Fibroblast of skin of right quadriceps (primary cell): Measurements from ENCODE around the gene MARCOL.
"Not testable (repeated sequence)": the region's sequence is repeated elsewhere in the genome, so short reads cannot be mapped to it uniquely, and the experiment has no call there.

ENCODE experiments used
- DNase-seq: peaks from one replicate; pipeline ENCODE4 v3.0.0-alpha.2; 2013

Gene MARCOL

DNA sequence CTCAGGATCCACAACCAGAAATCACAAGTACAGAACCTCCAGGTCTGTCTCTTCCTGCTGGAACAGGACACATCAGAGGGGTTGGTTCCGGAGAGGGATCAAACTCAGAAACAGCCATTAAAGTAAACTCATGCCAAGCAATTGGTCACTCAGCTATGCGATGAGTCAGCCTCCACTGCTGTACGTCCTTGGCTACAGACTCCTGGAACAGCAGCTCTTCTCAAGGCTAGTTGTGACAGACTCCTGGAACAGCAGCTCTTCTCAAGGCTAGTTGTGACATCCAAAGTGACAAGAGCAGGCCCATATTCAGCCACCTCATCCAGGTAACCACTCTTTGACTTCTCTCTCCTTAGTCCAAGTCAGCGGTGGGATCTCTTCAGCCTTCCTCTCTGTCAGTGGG, 30.2 kb downstream of the MARCOL start, which contains the start of gene SPINK13:
SPINK13 (plus strand) TSS at position 229 of the 400 bp plus-strand sequence. CDS start 1,279 bp downstream, outside the sequence.
- DNase-seq = peak; percentile 0

DNA sequence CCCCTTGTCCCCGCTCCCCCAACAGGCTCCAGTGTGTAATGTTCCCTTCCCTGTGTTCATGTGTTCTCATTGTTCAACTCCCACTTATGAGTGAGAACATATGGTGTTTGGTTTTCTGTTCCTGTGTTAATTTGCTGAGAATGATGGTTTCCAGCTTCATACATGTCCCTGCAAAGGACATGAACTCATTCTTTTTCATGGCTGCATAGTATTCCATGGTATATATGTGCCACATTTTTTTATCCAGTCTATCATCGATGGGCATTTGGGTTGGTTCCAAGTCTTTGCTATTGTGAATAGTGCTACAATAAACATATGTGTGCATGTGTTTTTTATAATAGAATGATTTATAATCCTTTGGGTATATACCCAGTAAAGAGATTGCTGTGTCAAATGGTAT, 36.8 kb downstream of the MARCOL start:
- DNase-seq = not testable (repeated sequence)

DNA sequence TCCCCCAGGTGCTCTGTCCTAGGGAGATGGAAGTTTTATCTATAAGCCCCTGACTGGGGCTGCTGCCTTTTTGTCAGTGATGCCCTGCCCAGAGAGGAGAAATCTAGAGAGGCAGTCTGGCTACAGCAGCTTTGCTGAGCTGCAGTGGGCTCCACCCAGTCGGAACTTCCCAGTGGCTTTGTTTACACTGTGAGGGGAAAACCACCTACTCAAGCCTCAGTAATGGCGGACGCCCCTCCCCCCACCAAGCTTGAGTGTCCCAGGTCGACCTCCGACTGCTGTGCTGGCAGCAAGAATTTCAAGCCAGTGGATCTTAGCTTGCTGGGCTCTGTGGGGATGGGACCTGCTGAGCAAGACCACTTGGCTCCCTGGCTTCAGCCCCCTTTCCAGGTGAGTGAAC, 42.6 kb downstream of the MARCOL start:
- not testable (repeated sequence) for DNase-seq

DNA sequence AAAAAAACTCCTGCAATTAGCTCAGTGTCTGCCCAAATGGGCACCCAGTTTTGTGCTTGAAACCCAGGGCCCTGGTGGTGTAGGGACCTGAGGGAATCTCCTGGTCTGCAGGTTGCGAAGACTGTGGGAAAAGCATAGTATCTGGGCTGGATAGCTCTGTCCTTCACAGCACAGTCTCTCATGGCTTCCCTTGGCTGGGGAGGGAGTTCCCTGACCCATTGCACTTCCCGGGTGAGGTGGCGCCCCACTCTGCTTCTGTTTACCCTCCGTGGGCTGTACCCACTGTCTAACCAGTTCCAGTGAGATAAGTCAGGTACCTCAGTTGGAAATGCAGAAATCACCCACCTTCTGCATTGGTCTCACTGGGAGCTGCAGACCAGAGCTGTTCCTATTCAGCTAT, 43.0 kb downstream of the MARCOL start:
- not testable (repeated sequence) for DNase-seq

DNA sequence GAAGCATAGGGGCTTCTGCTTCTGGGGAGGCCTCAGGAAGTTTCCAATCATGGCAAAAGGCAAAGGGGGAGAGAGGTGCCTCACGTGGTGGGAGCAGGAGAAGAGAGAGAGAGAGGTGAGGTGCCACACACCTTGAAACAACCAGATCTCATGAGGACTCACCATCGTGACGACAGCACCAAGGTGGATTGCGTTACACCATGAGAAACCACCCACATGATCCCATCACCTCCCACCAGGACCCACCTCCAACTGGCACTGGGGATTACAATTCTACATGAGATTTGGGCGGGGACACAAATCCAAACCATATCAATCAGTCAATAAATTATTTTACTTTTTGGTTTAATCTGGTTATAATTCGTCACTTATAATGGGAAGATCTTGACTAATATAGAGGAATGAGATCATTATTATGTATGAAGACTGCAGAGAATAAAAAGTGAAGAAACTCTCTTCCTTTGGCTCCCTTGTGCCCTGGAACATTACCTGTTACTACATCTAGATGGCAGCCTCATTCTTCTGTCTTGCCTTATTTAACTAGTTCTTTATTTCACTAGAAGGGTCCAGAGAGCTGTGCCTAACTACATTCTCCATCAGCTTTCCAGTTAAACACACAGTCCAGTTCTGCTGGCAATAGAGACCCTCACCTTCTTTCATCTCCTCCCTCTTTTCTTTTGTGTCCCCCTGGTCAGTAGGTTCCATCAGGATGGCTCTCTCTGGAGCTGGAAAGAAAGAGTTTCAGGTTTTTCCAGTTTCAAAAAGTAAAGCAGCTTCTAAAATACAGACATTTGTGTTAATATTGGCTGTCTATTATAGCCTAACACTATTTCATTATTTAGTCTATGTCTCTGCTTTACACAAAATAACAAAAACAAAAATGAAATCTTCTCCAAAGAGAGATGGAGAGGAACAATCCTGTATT, 52.2 kb downstream of the MARCOL start:
- DNase-seq = no peak
